ENCODE data around the gene MOB2. TPM values are rescaled to one million over a fixed set of nuclear protein-coding genes. Genes with fewer than 3 reads are reported as not detected.

Gene MOB2
- total RNA-seq, 1 donor from 2014 or later = 34.1 TPM

DNA sequence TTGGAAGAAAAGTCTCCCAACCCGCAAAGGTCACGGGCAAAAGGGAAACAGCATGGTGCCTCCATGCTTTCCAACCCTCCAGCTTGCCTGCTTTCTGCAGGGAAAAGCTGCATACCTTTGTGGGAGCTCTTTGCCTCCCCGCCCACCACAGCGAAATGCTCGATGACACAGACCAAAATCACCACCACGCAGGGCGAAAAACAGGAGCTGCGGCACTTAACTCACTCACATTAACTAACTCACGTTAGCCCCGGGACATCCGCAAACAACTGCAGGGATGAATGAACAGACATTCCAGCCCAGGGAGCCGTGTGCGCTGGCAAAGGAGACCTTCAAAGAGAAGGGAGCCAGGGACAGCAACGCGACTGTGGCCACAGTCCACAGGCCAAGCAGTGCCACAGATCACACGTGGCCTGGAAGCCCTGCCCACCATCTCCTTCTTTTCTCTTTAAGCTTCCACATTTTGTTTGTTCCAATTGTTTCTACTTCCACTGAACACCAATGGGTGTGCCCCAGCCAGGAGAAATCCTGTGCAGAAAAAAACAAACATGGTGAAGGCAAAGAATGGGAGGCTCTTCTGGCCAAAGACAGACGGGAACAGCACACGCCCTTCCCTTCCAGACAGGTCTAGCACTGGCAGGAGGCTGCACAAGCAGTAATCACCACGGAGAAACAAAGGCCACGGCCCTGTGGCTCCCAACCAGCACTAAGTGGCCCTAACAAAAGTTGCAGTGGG, 46.2 kb upstream of the MOB2 start:
- H3K9me3 ChIP-seq = no peaks in the 10 kb centered on the region
- peaks cover 96% of the 10 kb centered on the region for H3K4me1 ChIP-seq
- H3K27me3 ChIP-seq = no peaks in the 10 kb centered on the region
- no peak for DNase-seq (ENCODE audit: extremely low spot score in 2 of 2)
- H3K36me3 ChIP-seq = no peaks in the 10 kb centered on the region
- TF ChIP-seq POLR2A (IDR thresholded peaks at IDR 0.05) (no peak), POLR2AphosphoS5 (IDR thresholded peaks at IDR 0.05; ENCODE audit: insufficient read depth in 1 of 2, low read depth in 1 of 2) (peak in 1 of 2 donors; percentile 54)
- TF ChIP-seq, protein P1, sequence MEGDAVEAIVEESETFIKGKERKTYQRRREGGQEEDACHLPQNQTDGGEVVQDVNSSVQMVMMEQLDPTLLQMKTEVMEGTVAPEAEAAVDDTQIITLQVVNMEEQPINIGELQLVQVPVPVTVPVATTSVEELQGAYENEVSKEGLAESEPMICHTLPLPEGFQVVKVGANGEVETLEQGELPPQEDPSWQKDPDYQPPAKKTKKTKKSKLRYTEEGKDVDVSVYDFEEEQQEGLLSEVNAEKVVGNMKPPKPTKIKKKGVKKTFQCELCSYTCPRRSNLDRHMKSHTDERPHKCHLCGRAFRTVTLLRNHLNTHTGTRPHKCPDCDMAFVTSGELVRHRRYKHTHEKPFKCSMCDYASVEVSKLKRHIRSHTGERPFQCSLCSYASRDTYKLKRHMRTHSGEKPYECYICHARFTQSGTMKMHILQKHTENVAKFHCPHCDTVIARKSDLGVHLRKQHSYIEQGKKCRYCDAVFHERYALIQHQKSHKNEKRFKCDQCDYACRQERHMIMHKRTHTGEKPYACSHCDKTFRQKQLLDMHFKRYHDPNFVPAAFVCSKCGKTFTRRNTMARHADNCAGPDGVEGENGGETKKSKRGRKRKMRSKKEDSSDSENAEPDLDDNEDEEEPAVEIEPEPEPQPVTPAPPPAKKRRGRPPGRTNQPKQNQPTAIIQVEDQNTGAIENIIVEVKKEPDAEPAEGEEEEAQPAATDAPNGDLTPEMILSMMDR (IDR thresholded peaks at IDR 0.05) = no peak
- H3K27ac ChIP-seq = peak overlapping the region; percentile 38
- intact Hi-C loops (cut with DNase I) = no loop called here
- no peak overlapping the region for H3K4me3 ChIP-seq

DNA sequence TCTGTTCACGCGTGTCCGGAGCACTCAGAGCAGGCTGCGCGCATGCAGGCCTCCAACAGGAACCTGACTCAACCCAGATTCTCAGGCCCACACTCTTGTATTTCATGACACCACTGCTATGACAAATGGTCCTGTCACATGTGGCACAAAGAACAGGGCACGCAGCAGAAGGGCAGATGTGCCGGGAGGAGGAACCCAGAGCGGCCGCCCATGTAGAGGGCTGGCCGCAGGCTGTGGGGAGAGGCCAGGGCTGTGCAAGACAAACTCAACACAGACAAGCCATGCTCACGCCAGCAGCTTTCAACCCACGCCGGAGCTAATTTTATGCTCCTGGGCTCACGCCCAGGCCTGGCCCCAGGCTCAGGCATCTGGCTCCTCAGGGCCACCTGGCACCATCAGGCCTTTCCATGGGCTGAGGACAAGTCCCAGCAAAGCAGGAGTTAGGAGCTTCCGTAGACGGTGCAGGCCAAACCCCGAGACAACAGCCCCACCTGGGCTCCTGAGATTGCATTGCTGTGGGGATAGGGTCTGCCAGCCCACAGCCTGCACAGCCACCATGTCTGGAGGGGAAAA, 45.5 kb upstream of the MOB2 start:
- Histone ChIP-seq H3K4me3 (no peak overlapping the region), H3K9me3 (no peaks in the 10 kb centered on the region), H3K27ac (peak overlapping the region; percentile 38), H3K36me3 (no peaks in the 10 kb centered on the region), H3K4me1 (peaks cover 92% of the 10 kb centered on the region), H3K27me3 (no peaks in the 10 kb centered on the region)
- intact Hi-C loops (cut with DNase I) = no loop called here
- no peak for DNase-seq (ENCODE audit: extremely low spot score in 2 of 2)
- TF ChIP-seq POLR2AphosphoS5 (IDR thresholded peaks at IDR 0.05; ENCODE audit: insufficient read depth in 1 of 2, low read depth in 1 of 2) = peak in 1 of 2 donors; percentile 34
- TF ChIP-seq POLR2A (IDR thresholded peaks at IDR 0.05) = no peak
- TF ChIP-seq, protein P1 (IDR thresholded peaks at IDR 0.05) = no peak

GRCh38 chr11:1531449-1532013, 45.0 kb upstream of the MOB2 start:
- Histone ChIP-seq H3K27ac (peak overlapping the region; percentile 38), H3K27me3 (no peaks in the 10 kb centered on the region), H3K4me1 (peaks cover 92% of the 10 kb centered on the region), H3K9me3 (no peaks in the 10 kb centered on the region), H3K36me3 (no peaks in the 10 kb centered on the region), H3K4me3 (no peak overlapping the region)
- TF ChIP-seq POLR2AphosphoS5 (IDR thresholded peaks at IDR 0.05; ENCODE audit: insufficient read depth in 1 of 2, low read depth in 1 of 2) = no peak
- no peak for TF ChIP-seq POLR2A (IDR thresholded peaks at IDR 0.05)
- TF ChIP-seq, protein P1 (IDR thresholded peaks at IDR 0.05) = no peak
- no peak for DNase-seq (ENCODE audit: extremely low spot score in 2 of 2)
- intact Hi-C loops (cut with DNase I) = no loop called here

DNA sequence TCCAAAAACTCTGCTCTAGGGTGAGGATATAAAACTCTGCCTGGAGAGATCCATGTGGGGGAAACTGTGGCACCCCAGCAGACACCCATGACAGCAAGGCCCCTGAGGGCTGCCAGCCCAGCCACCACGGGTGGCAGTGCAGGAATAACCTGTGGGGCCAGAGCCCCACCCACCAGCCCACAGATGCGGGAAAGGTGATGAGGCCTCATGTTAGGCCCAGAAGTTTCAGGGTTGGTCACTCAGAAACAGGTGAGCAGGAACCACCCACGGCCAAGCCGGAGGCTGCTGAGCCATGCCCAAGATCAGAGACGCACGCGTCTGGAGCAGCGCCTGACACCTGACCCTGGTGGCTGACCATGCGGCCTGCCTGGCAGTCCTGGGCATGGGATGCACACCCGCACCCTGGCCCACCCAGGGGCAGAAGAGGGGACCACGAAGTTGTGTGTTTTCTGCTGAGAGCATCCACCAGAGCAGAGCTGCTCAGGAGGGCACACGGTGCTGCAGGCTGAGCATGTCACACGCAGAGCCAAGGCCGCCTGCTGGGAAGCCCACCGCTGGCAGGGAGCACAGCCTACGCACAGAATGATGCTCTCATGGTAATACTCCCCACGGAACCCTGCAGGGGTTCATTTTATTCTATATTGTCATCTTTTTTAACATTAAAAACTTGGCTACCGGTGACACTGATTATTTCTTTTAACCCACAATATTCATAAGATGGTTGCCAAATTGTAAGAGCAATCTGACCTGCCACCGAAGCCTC, 44.3 kb upstream of the MOB2 start:
- H3K4me1 ChIP-seq = peaks cover 91% of the 10 kb centered on the region
- TF ChIP-seq, protein P1 (IDR thresholded peaks at IDR 0.05) = no peak
- no peak for TF ChIP-seq POLR2A (IDR thresholded peaks at IDR 0.05)
- TF ChIP-seq POLR2AphosphoS5 (IDR thresholded peaks at IDR 0.05; ENCODE audit: insufficient read depth in 1 of 2, low read depth in 1 of 2) = peak in 1 of 2 donors; percentile 15
- DNase-seq (ENCODE audit: extremely low spot score in 2 of 2) = no peak
- no peaks in the 10 kb centered on the region for H3K9me3 ChIP-seq
- H3K4me3 ChIP-seq = no peak overlapping the region
- no peaks in the 10 kb centered on the region for H3K36me3 ChIP-seq
- intact Hi-C loops (cut with DNase I) = no loop called here
- H3K27me3 ChIP-seq = no peaks in the 10 kb centered on the region
- H3K27ac ChIP-seq = peak overlapping the region; percentile 38

All from vagina (tissue), 2 donors.